HepG2 (cell line): ENCODE measurements around the gene CACNA1F. TPM values are rescaled to one million over a fixed set of nuclear protein-coding genes. Genes with fewer than 3 reads are reported as not detected.

Experiments used
- ATAC-seq: fragments of 200-7000 bp; cut with Tn5 transposase; 3 replicates; pipeline ENCODE4 v1.9.1; 2020; ENCODE audit warnings: mild to moderate bottlenecking, moderate library complexity
- BruUV-seq: library from RNA; stranded (reverse); fragments of 400-500 nt; replicated peaks from 2 replicates; lab custom pipeline; 2021; lab: Mats Ljungman, UMichigan
- CTCF ChIA-PET: fragments of 300-600 bp; formaldehyde crosslinking; extraction: SDS; loops from one replicate; lab custom pipeline; 2021; ENCODE audit warnings: low total read pairs, inconsistent platforms, low intra/inter-chr PET ratio; lab: Yijun Ruan, JAX
- POLR2A ChIA-PET: fragments of 350-600 bp; sonication (Branson Sonifier 250); formaldehyde crosslinking; loops from one replicate; lab custom pipeline; 2020; ENCODE audit warnings: antibody characterized with exemption, inconsistent platforms; lab: Yijun Ruan, JAX
- DNase-seq: peaks from one replicate; pipeline ENCODE4 v3.0.0-alpha.2; 2015; ENCODE audit warnings: low spot score
- FAIRE-seq: peaks from 3 replicates; lab custom pipeline; 2011; peaks lifted over from hg19 to GRCh38; lab: Jason Lieb, UNC
- H2AFZ ChIP-seq: one replicate; pipeline ENCODE4 v1.6.1; 2011; ENCODE audit warnings: low read length, inconsistent platforms
- H3K27ac ChIP-seq: fragments of 300-600 bp; 3 replicates; pipeline ENCODE4 v1.8.0; 2011; ENCODE audit warnings: mixed run types, mild to moderate bottlenecking, mixed read lengths, low read length, inconsistent platforms; ENCODE audit not compliant: insufficient read depth; ENCODE audit errors: extremely low read length
- H3K27me3 ChIP-seq, 2 experiments: fragments of 200-600 bp in 1 of 2; 2 replicates in 1 of 2; 3 replicates in 1 of 2; pipeline versions ENCODE4 v1.6.0 to v1.8.0; 2011; ENCODE audit warnings: low read length in 2 of 2, mild to moderate bottlenecking in 2 of 2, moderate library complexity in 2 of 2, inconsistent platforms in 1 of 2; ENCODE audit not compliant: insufficient read depth in 2 of 2, control insufficient read depth in 1 of 2
- H3K36me3 ChIP-seq, 2 experiments: fragments of 200-600 bp in 1 of 2; replicated peaks in 1 of 2; 2 replicates in 1 of 2; 3 replicates in 1 of 2; pipeline versions ENCODE4 v1.5.1 to v1.8.0; 2011; ENCODE audit warnings: low read length in 2 of 2, inconsistent platforms in 1 of 2; ENCODE audit not compliant: insufficient read depth in 2 of 2, control insufficient read depth in 1 of 2
- H3K4me1 ChIP-seq: 2 replicates; pipeline ENCODE4 v1.5.1; 2012; ENCODE audit warnings: low read length, inconsistent platforms; ENCODE audit not compliant: insufficient read depth
- H3K4me2 ChIP-seq: 2 replicates; pipeline ENCODE4 v1.6.0; 2011; ENCODE audit warnings: low read depth, low read length, inconsistent platforms
- H3K4me3 ChIP-seq, 3 experiments: fragments of 200-600 bp in 1 of 3; sonication (generic), shearing (Covaris generic) in 1 of 3; replicated peaks in 1 of 3; 2 replicates each; pipeline ENCODE4 v1.5.1; 2011 to 2016; ENCODE audit warnings: low read length in 3 of 3, inconsistent platforms in 2 of 3, low read depth in 2 of 3, mild to moderate bottlenecking in 2 of 3, control low read depth in 1 of 3, mixed read lengths in 1 of 3; ENCODE audit not compliant: insufficient read depth in 1 of 3
- H3K79me2 ChIP-seq: one replicate; pipeline ENCODE4 v1.6.1; 2011; ENCODE audit warnings: low read length, inconsistent platforms; ENCODE audit not compliant: insufficient read depth
- H3K9ac ChIP-seq: 2 replicates; pipeline ENCODE4 v1.6.0; 2011; ENCODE audit warnings: mild to moderate bottlenecking, low read depth, low read length, inconsistent platforms; ENCODE audit not compliant: insufficient read depth
- H3K9me3 ChIP-seq: 2 replicates; pipeline ENCODE4 v1.5.1; 2012; ENCODE audit warnings: mild to moderate bottlenecking, low read length
- H4K20me1 ChIP-seq: 2 replicates; pipeline ENCODE4 v1.6.0; 2011; ENCODE audit warnings: inconsistent platforms, mild to moderate bottlenecking, low read length, moderate library complexity; ENCODE audit not compliant: insufficient read depth
- HNF4A ChIP-seq: sonication (generic); formaldehyde crosslinking; IDR thresholded peaks from 2 replicates; pipeline ENCODE4 v1.4.0; 2020; ENCODE audit warnings: missing genetic modification reagents
- NR0B2 ChIP-seq: sonication (generic); formaldehyde crosslinking; IDR thresholded peaks from 2 replicates; pipeline ENCODE4 v1.4.0; 2020; ENCODE audit warnings: mild to moderate bottlenecking, missing genetic modification reagents
- SP2 ChIP-seq: sonication (generic); formaldehyde crosslinking; IDR thresholded peaks from 2 replicates; pipeline ENCODE4 v1.5.1; 2020; ENCODE audit warnings: mild to moderate bottlenecking, missing genetic modification reagents
- TRIM22 ChIP-seq: fragments of 450-650 bp; IDR thresholded peaks from 2 replicates; pipeline ENCODE4 v1.6.1; 2017
- ZBTB25 ChIP-seq: IDR thresholded peaks from 2 replicates; pipeline ENCODE4 v1.6.1; 2018; ENCODE audit warnings: missing genetic modification reagents
- ZBTB33 ChIP-seq: sonication (generic); formaldehyde crosslinking; IDR thresholded peaks from 2 replicates; pipeline ENCODE4 v1.4.0; 2020; ENCODE audit warnings: missing genetic modification reagents
- ZNF512 ChIP-seq: sonication (generic); formaldehyde crosslinking; IDR thresholded peaks from 2 replicates; pipeline ENCODE4 v1.4.0; 2020; ENCODE audit warnings: mild to moderate bottlenecking, missing genetic modification reagents
- ZNF557 ChIP-seq: sonication (generic); formaldehyde crosslinking; IDR thresholded peaks from 2 replicates; pipeline ENCODE4 v1.4.0; 2020; ENCODE audit warnings: missing genetic modification reagents
- WGBS: methylation state at CpG from one replicate; pipeline ENCODE4 v1.1.6; 2017; ENCODE audit warnings: low lambda C conversion rate; 5-methylcytosine and 5-hydroxymethylcytosine counted together
- in situ Hi-C: cut with HindIII; loops from 2 replicates; pipeline ENCODE4 v1.10.0; 2017; ENCODE audit warnings: low pct_unique_long_range_greater_than_20kb; ENCODE audit not compliant: extremely low pct_ligation_motif_present
- intact Hi-C: fragments of 100-400 bp; cut with micrococcal nuclease; formaldehyde crosslinking; loops from one replicate; pipeline ENCODE4 v1.10.0; 2022; ENCODE audit not compliant: unreplicated experiment
- polyA plus RNA-seq, 8 experiments: library from polyadenylated mRNA; depleted of rRNA in 3 of 8; stranded (reverse) in 7 of 8; unstranded in 1 of 8; fragments of >200 nt; fragmentation: Illumina TruSeq in 4 of 8; extraction: Trizol in 4 of 8; gene quantifications; 2 replicates each; pipeline versions ENCODE4 v1.2.1 to v1.2.3, GENCODE V29; 2011 to 2016; ENCODE audit warnings: low read depth in 4 of 8, missing spikeins in 1 of 8, mixed read lengths in 1 of 8; ENCODE audit not compliant: insufficient read depth in 1 of 8
- total RNA-seq, 5 experiments: library from RNA; depleted of rRNA; stranded (reverse); fragments of >200 nt; fragmentation: Illumina TruSeq; extraction: Trizol; gene quantifications; 2 replicates each; pipeline ENCODE4 v1.2.3, GENCODE V29; 2016; ENCODE audit warnings: low read depth in 1 of 5

The CACNA1F gene
- total and polyA plus RNA-seq, 2 of the 13 experiments (the other 11 are each of a cell fraction or from before 2014, with no cell fraction given), result 0.03 TPM; not detected in 1

GRCh38 chrX:49166914-49167739, 66.0 kb downstream of the CACNA1F start:
- no peaks in the 10 kb centered on the region for H3K9me3 ChIP-seq
- no peaks in the 10 kb centered on the region for H3K27me3 ChIP-seq
- H4K20me1 ChIP-seq, result no peaks in the 10 kb centered on the region
- ChIA-PET CTCF (no interaction called here), POLR2A (no interaction called here)
- H2AFZ ChIP-seq, result no peak overlapping the region
- intact Hi-C loops (no loop called here), in situ Hi-C loops (no loop called here)
- no peak overlapping the region for H3K4me3 ChIP-seq
- WGBS, result 83% methylated on average over 17 of the region's 35 CpGs
- no peak overlapping the region for H3K27ac ChIP-seq
- BruUV-seq, result no TSS peak
- no peak overlapping the region for H3K9ac ChIP-seq
- no peak for FAIRE-seq
- H3K4me2 ChIP-seq, result no peak overlapping the region
- H3K79me2 ChIP-seq, result no peaks in the 10 kb centered on the region
- no peak for ATAC-seq
- H3K36me3 ChIP-seq, result no peaks in the 10 kb centered on the region
- no peak for TF ChIP-seq TRIM22
- no peak for TF ChIP-seq NR0B2 (CRISPR knock-in tag)
- TF ChIP-seq ZNF557 (CRISPR knock-in tag), result no peak
- TF ChIP-seq HNF4A, result no peak
- TF ChIP-seq ZBTB33 (CRISPR knock-in tag), result peak; percentile 78; the same call in 1 of the 2 replicates
- TF ChIP-seq ZBTB25 (CRISPR knock-in tag), result no peak
- TF ChIP-seq SP2 (CRISPR knock-in tag), result no peak
- no peak for TF ChIP-seq ZNF512
- H3K4me1 ChIP-seq, result peaks cover 28% of the 10 kb centered on the region; the same call in 1 of the 2 replicates
- DNase-seq, result no peak
